Hepatocyte (in vitro differentiated cells): ENCODE data around the gene NEB.

Experiments used
- CTCF ChIP-seq: fragments of 200-600 bp; sonication (generic); IDR thresholded peaks from 2 replicates; pipeline ENCODE4 v1.5.1; 2016; ENCODE audit warnings: antibody characterized with exemption, mild to moderate bottlenecking; ENCODE audit not compliant: poor library complexity
- EZH2 ChIP-seq: fragments of 200-600 bp; sonication (generic); IDR thresholded peaks from 2 replicates; pipeline ENCODE4 v1.6.1; 2016; ENCODE audit warnings: antibody characterized with exemption, mild to moderate bottlenecking, borderline replicate concordance

- TF ChIP-seq CTCF (no peak), EZH2 (no peak)
These were observed 114.8 kb downstream of the NEB start for GRCh38 chr2:151619337-151619989.
